TTC549 (cell line): ENCODE results near the gene TMPRSS11B.
"Not testable (repeated sequence)": the region's sequence is repeated elsewhere in the genome, so short reads cannot be mapped to it uniquely, and the experiment has no call there.

ENCODE experiments used
- FAIRE-seq: peaks from 2 replicates; lab custom pipeline; 2012; peaks lifted over from hg19 to GRCh38; lab: Jason Lieb, UNC

The TMPRSS11B gene

DNA sequence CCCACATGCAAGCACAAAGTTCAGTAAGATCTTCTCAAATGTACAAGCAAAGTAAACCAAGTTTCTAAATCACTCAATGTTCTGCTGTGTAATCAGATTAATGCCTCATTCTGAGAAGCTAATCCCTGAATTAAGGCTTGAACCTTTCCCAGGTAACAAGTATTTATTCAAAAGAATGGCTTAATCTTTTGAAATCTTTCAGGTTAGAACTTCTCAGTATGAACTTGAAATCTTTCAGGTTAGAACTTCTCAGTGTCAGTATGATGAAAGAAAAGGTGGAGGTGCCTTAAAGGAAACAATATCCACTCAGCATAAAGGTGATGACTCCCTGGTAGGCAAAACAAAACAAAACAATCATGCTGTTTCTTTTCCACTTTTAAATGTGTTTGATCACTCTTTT lies 29.0 kb downstream of the TMPRSS11B start:
- no peak for FAIRE-seq

DNA sequence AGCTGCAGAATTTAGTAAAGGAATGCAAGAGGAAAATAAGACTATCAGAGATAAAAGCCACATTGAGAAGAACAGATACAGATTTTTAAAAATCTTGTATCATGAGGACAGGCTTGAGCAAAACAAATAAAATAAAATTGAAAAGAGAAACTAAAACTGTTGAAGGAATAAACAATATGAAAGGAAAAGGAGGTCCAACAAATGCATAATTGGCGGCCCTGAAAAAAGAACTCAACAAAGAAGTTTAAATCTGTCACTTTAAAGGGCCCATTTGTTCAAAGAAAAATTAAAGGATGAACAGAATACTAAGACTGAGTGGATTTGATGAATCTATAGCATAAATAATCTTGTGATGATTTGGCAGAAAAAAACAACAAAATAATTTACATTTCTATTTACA lies 36.5 kb downstream of the TMPRSS11B start:
- no peak for FAIRE-seq

DNA sequence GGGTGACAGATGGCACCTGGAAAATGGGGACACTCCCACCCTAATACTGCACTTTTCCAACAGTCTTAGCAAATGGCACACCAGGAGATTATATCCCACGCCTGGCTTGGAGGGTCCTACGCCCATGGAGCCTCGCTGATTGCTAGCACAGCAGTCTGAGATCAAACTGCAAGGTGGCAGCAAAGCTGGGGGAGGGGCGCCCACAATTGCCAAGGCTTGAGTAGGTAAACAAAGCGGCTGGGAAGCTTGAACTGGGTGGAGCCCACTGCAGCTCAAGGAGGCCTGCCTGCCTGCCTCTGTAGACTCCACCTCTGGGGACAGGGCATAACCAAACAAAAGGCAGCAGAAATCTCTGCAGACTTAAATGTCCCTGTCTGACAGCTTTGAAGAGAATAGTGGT lies 51.2 kb downstream of the TMPRSS11B start:
- not testable (repeated sequence) for FAIRE-seq

DNA sequence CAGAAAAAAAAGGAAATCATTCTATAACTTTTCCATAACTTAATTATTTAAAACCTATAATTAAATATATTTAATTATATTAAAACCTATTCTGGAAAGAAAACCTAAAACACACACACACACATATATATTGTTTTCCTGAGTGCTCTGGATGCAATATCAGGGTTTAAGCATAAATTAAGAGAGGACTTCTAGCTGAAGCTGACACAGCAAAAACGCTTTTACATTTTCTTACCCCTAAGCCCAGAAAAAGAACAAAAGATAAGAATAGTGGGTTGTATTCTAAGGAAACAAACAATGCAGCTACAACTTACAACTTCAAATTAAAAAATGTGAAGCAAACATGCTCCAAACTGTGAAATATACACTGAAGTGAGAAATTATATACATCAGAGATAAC lies 52.3 kb downstream of the TMPRSS11B start:
- FAIRE-seq = no peak

DNA sequence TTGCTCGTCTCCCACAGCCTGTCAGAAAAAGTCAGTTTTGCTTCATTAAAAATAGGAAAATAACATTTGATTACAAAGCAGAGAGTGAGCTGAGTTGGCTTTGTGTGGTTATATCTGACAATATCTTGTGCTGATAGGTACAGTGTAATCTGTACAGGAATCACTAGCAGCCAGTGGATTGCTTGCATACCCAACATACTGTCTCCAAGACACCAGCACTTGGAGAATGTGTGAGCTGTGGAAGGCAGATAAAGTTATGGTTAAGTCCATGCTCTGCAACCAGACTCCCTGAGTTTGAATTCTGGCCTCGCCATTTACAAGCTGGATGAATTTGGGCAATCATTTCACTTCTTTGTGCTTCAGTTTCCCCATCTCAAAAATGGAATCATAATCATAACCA lies 58.3 kb downstream of the TMPRSS11B start:
- FAIRE-seq = no peak

DNA sequence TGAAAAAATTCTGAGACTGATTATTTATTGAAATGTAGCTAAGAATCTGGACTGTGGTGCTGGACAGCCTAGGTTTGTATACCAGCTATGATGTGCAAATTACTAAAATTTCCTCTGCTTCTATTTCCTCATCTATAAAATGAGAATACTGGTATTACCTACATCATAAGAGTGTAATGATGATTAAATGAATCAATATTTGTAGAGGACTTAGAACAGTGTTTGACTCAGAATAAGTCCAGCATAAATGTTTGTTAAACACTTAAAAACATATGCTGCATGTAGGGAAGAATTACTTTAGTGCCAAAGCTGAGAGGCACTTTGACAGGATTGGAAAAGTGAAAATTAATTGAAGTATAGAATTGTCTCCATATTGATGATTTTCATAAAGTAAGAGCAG lies 60.6 kb downstream of the TMPRSS11B start:
- FAIRE-seq = no peak

DNA sequence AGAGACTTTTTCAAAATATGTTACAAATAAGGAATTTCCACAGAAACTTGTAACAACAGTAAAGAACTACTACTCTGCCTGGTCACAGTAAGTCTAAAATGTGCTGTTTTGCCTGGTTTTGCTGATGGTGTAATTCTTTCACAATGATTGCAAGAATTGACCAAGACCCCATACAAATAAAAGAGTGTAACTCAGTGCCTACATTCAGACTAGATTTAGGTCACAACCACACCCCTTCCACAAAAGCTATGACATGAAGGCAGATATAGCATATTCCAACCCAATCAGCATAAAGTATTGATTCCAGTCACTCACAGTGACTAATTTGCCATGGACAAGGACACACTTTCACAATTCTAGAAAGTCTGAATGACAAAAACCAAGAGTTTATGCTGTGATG lies 62.1 kb downstream of the TMPRSS11B start:
- no peak for FAIRE-seq

DNA sequence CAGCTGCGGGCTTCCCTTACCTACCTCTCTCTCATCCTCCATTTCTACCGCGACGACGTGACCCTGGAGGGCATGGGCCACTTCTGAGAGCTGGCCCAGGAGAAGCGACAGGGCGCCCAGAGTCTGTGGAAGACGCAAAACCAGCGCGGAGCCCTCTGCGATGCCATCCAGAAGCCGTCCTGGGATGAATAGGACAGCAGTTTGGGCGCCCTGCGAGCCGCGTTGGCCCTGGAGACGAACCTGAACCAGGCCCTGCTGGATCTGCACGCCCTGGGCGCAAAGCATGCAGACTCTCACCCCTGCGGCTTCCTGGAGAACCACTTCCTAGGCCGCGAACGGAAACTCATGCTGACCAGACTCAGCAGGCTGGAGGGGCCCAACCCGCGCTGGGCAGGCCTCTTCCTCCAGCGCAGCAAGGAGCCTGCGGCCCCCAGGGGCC lies 63.1 kb downstream of the TMPRSS11B start:
- no peak for FAIRE-seq

DNA sequence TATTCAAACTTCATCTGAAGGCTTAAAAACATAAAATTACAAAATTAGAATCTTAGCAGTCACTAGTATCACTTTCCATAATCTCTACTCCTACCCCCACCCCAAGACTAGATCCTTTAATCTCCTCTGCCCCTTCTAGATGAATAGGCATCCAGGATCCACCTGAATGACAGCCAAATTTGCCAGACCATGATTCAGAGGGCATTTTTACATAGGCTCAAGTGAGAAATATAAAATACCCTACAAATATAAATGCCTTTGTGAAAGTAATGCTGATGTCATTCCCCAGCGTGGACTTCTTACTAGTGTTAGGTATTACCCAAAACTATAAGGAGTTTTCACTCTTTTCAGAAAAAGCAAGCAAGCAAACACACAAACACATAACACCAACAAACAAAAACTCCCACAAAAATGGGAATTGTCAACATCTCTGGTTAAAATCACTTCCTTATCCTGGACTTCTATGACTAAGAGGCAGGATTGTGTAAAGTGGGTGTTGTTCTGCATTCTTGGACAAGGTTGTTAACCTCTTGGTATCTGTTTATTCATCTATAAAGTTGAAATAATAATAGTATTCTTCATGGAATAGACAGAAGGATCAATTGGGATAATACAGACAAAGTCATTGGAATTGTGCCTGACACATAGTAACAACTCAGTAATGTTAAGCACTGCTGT lies 64.5 kb downstream of the TMPRSS11B start:
- FAIRE-seq = no peak

DNA sequence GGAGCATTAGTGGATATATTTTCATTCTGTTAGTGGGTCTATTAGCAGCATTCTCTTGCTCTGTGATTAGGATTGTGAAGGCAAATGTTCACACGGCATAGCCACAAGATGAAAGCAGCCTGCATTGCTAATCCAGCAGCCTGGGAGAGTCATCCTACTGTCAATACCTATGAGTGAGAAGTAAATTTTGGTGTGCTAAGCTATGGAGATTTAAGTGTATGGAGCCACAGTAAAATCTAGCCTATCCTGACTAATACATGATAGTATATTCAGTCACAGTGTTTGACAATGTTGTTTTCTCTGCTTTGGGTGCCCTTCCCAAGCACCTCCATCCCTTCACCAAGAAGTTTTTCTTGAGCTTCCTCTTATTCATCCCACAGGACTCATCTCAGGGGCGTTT lies 68.6 kb downstream of the TMPRSS11B start:
- no peak for FAIRE-seq
